SK-N-SH treated with all-trans-retinoic acid at 6 μM for 48 hours (cell line): ENCODE data around the gene FIGN.
A peak's percentile ranks its signal among the peaks of the same experiment; 100 is the strongest.

Experiments used
- ATAC-seq: fragments of 200-7000 bp; cut with Tn5 transposase; 3 replicates; pipeline ENCODE4 v1.9.1; 2020; ENCODE audit warnings: mild to moderate bottlenecking, moderate library complexity
- ARNTL ChIP-seq: fragments of 450-650 bp; formaldehyde crosslinking; IDR thresholded peaks from 2 replicates; pipeline ENCODE4 v1.5.0; 2020; ENCODE audit warnings: low read depth, mild to moderate bottlenecking, moderate library complexity, borderline replicate concordance
- BACH2 ChIP-seq: fragments of 250-450 bp; sonication (Bioruptor Pico); IDR thresholded peaks from 2 replicates; pipeline ENCODE4 v1.9.0; 2021; ENCODE audit warnings: mild to moderate bottlenecking, borderline replicate concordance
- CSDC2 ChIP-seq: fragments of 250-450 bp; sonication (Bioruptor Pico); IDR thresholded peaks from 2 replicates; pipeline ENCODE4 v1.5.0; 2020; ENCODE audit warnings: mild to moderate bottlenecking, moderate library complexity
- CSRNP3 ChIP-seq: fragments of 250-450 bp; sonication (Bioruptor Pico); IDR thresholded peaks from 2 replicates; pipeline ENCODE4 v1.5.1; 2021; ENCODE audit warnings: mild to moderate bottlenecking, moderate library complexity
- ESRRG ChIP-seq: fragments of 250-450 bp; sonication (Bioruptor Pico); IDR thresholded peaks from 2 replicates; pipeline ENCODE4 v1.6.1; 2021; ENCODE audit warnings: mild to moderate bottlenecking
- GLIS3 ChIP-seq: fragments of 250-450 bp; sonication (Bioruptor Pico); IDR thresholded peaks from 2 replicates; pipeline ENCODE4 v1.5.0; 2020; ENCODE audit warnings: mild to moderate bottlenecking, moderate library complexity
- ISL1 ChIP-seq: fragments of 250-450 bp; sonication (Bioruptor Pico); IDR thresholded peaks from 2 replicates; pipeline ENCODE4 v2.1.2; 2022; ENCODE audit warnings: mild to moderate bottlenecking, moderate library complexity
- OSR1 ChIP-seq: fragments of 250-450 bp; sonication (Bioruptor Pico); IDR thresholded peaks from 2 replicates; pipeline ENCODE4 v1.8.0; 2022; ENCODE audit warnings: moderate library complexity, mild to moderate bottlenecking, inconsistent platforms
- PPARA ChIP-seq: fragments of 250-450 bp; sonication (Bioruptor Pico); IDR thresholded peaks from 2 replicates; pipeline ENCODE4 v1.5.0; 2020; ENCODE audit warnings: mild to moderate bottlenecking, borderline replicate concordance
- RARB ChIP-seq: fragments of 250-450 bp; sonication (Bioruptor Pico); IDR thresholded peaks from 2 replicates; pipeline ENCODE4 v1.8.0; 2021; ENCODE audit warnings: mild to moderate bottlenecking, moderate library complexity
- SNAI2 ChIP-seq: fragments of 250-450 bp; sonication (Bioruptor Pico); IDR thresholded peaks from 2 replicates; pipeline ENCODE4 v1.5.0; 2020; ENCODE audit warnings: mild to moderate bottlenecking, moderate library complexity
- TCF4 ChIP-seq: fragments of 250-450 bp; sonication (Bioruptor Pico); IDR thresholded peaks from 2 replicates; pipeline ENCODE4 v1.8.0; 2021; ENCODE audit warnings: mild to moderate bottlenecking, moderate library complexity, borderline replicate concordance
- TOX ChIP-seq: fragments of 250-450 bp; sonication (Bioruptor Pico); IDR thresholded peaks from 2 replicates; pipeline ENCODE4 v1.8.0; 2021; ENCODE audit warnings: mild to moderate bottlenecking, moderate library complexity, borderline replicate concordance
- ZC3H10 ChIP-seq: fragments of 250-450 bp; sonication (Bioruptor Pico); IDR thresholded peaks from 2 replicates; pipeline ENCODE4 v1.5.1; 2021; ENCODE audit warnings: mild to moderate bottlenecking, moderate library complexity
- ZFP3 ChIP-seq: fragments of 250-450 bp; sonication (Bioruptor Pico); IDR thresholded peaks from 2 replicates; pipeline ENCODE4 v1.5.0; 2020; ENCODE audit warnings: mild to moderate bottlenecking, moderate library complexity
- ZFP30 ChIP-seq: fragments of 450-650 bp; formaldehyde crosslinking; IDR thresholded peaks from 2 replicates; pipeline ENCODE4 v1.5.0; 2022; ENCODE audit warnings: mild to moderate bottlenecking, moderate library complexity
- ZNF565 ChIP-seq: fragments of 450-650 bp; formaldehyde crosslinking; conservative IDR thresholded peaks from 2 replicates; pipeline ENCODE4 v1.5.0; 2020; ENCODE audit warnings: low read depth, mild to moderate bottlenecking, moderate library complexity
- ZNF70 ChIP-seq: fragments of 450-650 bp; formaldehyde crosslinking; IDR thresholded peaks from 2 replicates; pipeline ENCODE4 v1.5.0; 2020; ENCODE audit warnings: mild to moderate bottlenecking, moderate library complexity
- ZNF8 ChIP-seq: fragments of 450-650 bp; formaldehyde crosslinking; IDR thresholded peaks from 2 replicates; pipeline ENCODE4 v1.5.0; 2020; ENCODE audit warnings: mild to moderate bottlenecking, moderate library complexity
- TF ChIP-seq, protein P1 (sequence below): fragments of 250-450 bp; sonication (Bioruptor Pico); IDR thresholded peaks from 2 replicates; pipeline ENCODE4 v1.8.0; 2020; ENCODE audit warnings: mild to moderate bottlenecking, moderate library complexity, borderline replicate concordance
- TF ChIP-seq, protein P2 (sequence below): fragments of 250-450 bp; sonication (Bioruptor Pico); IDR thresholded peaks from 2 replicates; pipeline ENCODE4 v1.8.0; 2021; ENCODE audit warnings: low read depth, mild to moderate bottlenecking, moderate library complexity, borderline replicate concordance
- TF ChIP-seq, protein P3 (sequence below): fragments of 250-450 bp; sonication (Bioruptor Pico); IDR thresholded peaks from 2 replicates; pipeline ENCODE4 v1.5.0; 2020; ENCODE audit warnings: mild to moderate bottlenecking, moderate library complexity

FIGN gene

GRCh38 chr2:163723348-163723747, 12.5 kb downstream of the FIGN start:
- no peak for ATAC-seq
- TF ChIP-seq ISL1 (no peak), ZNF8 (no peak), BACH2 (CRISPR knock-in tag) (no peak), PPARA (CRISPR knock-in tag) (no peak), ZC3H10 (no peak), RARB (CRISPR knock-in tag) (no peak), ZNF70 (CRISPR knock-in tag) (no peak), TCF4 (no peak), CSDC2 (CRISPR knock-in tag) (no peak), OSR1 (CRISPR knock-in tag) (no peak)
- TF ChIP-seq, all 23 proteins: peak for 0

DNA sequence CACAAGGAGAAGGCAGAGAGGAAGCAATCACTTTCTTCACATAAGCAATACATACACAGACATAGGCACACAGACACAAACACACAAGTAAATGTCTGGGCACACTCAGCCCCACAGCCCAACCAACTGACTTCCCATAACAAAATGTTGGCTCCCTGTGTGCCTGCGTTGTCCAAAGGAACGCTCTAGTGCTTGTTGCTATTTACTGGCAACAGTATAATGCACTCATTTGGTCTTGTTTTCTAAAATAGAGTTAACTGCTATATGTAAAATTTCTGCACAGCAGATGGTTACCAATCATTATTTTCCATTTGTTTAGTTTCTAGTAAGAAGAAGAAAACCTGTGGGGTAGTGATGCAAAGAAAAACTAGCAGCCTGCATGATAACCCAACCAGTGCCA, 16.5 kb downstream of the FIGN start:
- no peak for ATAC-seq

GRCh38 chr2:163717993-163718680, 17.7 kb downstream of the FIGN start:
- TF ChIP-seq RARB (CRISPR knock-in tag) (no peak), ISL1 (no peak), SNAI2 (CRISPR knock-in tag) (no peak), GLIS3 (CRISPR knock-in tag) (no peak), ZNF565 (CRISPR knock-in tag) (no peak), ZFP30 (no peak), OSR1 (CRISPR knock-in tag) (no peak), ZNF70 (CRISPR knock-in tag) (no peak), PPARA (CRISPR knock-in tag) (no peak), ZC3H10 (no peak), ARNTL (CRISPR knock-in tag) (no peak), ESRRG (CRISPR knock-in tag) (no peak), TCF4 (no peak), ZFP3 (CRISPR knock-in tag) (no peak), CSRNP3 (no peak), BACH2 (CRISPR knock-in tag) (no peak)
- TF ChIP-seq, protein P1, sequence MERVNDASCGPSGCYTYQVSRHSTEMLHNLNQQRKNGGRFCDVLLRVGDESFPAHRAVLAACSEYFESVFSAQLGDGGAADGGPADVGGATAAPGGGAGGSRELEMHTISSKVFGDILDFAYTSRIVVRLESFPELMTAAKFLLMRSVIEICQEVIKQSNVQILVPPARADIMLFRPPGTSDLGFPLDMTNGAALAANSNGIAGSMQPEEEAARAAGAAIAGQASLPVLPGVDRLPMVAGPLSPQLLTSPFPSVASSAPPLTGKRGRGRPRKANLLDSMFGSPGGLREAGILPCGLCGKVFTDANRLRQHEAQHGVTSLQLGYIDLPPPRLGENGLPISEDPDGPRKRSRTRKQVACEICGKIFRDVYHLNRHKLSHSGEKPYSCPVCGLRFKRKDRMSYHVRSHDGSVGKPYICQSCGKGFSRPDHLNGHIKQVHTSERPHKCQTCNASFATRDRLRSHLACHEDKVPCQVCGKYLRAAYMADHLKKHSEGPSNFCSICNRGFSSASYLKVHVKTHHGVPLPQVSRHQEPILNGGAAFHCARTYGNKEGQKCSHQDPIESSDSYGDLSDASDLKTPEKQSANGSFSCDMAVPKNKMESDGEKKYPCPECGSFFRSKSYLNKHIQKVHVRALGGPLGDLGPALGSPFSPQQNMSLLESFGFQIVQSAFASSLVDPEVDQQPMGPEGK (CRISPR knock-in tag) = no peak
- TF ChIP-seq, protein P2, sequence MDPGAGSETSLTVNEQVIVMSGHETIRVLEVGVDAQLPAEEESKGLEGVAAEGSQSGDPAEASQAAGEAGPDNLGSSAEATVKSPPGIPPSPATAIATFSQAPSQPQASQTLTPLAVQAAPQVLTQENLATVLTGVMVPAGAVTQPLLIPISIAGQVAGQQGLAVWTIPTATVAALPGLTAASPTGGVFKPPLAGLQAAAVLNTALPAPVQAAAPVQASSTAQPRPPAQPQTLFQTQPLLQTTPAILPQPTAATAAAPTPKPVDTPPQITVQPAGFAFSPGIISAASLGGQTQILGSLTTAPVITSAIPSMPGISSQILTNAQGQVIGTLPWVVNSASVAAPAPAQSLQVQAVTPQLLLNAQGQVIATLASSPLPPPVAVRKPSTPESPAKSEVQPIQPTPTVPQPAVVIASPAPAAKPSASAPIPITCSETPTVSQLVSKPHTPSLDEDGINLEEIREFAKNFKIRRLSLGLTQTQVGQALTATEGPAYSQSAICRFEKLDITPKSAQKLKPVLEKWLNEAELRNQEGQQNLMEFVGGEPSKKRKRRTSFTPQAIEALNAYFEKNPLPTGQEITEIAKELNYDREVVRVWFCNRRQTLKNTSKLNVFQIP = no peak
- TF ChIP-seq, protein P3, sequence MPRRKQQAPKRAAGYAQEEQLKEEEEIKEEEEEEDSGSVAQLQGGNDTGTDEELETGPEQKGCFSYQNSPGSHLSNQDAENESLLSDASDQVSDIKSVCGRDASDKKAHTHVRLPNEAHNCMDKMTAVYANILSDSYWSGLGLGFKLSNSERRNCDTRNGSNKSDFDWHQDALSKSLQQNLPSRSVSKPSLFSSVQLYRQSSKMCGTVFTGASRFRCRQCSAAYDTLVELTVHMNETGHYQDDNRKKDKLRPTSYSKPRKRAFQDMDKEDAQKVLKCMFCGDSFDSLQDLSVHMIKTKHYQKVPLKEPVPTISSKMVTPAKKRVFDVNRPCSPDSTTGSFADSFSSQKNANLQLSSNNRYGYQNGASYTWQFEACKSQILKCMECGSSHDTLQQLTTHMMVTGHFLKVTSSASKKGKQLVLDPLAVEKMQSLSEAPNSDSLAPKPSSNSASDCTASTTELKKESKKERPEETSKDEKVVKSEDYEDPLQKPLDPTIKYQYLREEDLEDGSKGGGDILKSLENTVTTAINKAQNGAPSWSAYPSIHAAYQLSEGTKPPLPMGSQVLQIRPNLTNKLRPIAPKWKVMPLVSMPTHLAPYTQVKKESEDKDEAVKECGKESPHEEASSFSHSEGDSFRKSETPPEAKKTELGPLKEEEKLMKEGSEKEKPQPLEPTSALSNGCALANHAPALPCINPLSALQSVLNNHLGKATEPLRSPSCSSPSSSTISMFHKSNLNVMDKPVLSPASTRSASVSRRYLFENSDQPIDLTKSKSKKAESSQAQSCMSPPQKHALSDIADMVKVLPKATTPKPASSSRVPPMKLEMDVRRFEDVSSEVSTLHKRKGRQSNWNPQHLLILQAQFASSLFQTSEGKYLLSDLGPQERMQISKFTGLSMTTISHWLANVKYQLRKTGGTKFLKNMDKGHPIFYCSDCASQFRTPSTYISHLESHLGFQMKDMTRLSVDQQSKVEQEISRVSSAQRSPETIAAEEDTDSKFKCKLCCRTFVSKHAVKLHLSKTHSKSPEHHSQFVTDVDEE (CRISPR knock-in tag) = no peak
- ATAC-seq = peak; percentile 58

More for the DNA sequence above, 16.5 kb downstream of the FIGN start:
- TF ChIP-seq, protein P2 = no peak
- TF ChIP-seq TOX (CRISPR knock-in tag) = no peak
- no peak for TF ChIP-seq ESRRG (CRISPR knock-in tag)
- TF ChIP-seq OSR1 (CRISPR knock-in tag) = no peak
- TF ChIP-seq GLIS3 (CRISPR knock-in tag) = no peak
- TF ChIP-seq ZNF565 (CRISPR knock-in tag) = no peak
- no peak for TF ChIP-seq CSRNP3
- TF ChIP-seq, all 23 proteins: peak for 0
